ENCODE results near the gene ZNF423. TPM values are rescaled to one million over a fixed set of nuclear protein-coding genes. Genes with fewer than 3 reads are reported as not detected.

Gene ZNF423
- total and polyA plus RNA-seq, 2 experiments from 2014 or later, result 0.43 to 0.49 TPM

- TF ChIP-seq EZH2 (IDR thresholded peaks at IDR 0.05; ENCODE audit: insufficient read depth, poor library complexity, severe bottlenecking), result no peak
- no peak for TF ChIP-seq EZH2phosphoT487 (IDR thresholded peaks at IDR 0.05; ENCODE audit: insufficient read depth, low read depth)
- H3K27me3 ChIP-seq (replicated peaks; ENCODE audit: insufficient read depth), result no peaks in the 10 kb centered on the region
- no peak overlapping the region for H3K9ac ChIP-seq
- H3K4me1 ChIP-seq (ENCODE audit: insufficient read depth), result no peaks in the 10 kb centered on the region
- 21 to 30% methylated on average over 4 of the region's 4 CpGs for WGBS, 2 experiments (ENCODE audit: low coverage in 1 of 2, low lambda C conversion rate in 2 of 2, missing lambda C conversion rate in 2 of 2)
- H3K9me3 ChIP-seq (ENCODE audit: low read depth), result no peaks in the 10 kb centered on the region
- H2AFZ ChIP-seq, result no peak overlapping the region
- no peaks in the 10 kb centered on the region for H3F3A ChIP-seq (ENCODE audit: insufficient read depth)
- no peak overlapping the region for H3K27ac ChIP-seq
- H3K4me2 ChIP-seq (ENCODE audit: unreplicated experiment), result no peak overlapping the region
- no peak overlapping the region for H3K4me3 ChIP-seq
- no peak for DNase-seq
- no peaks in the 10 kb centered on the region for H3K36me3 ChIP-seq (ENCODE audit: low read depth)
- H4K20me1 ChIP-seq (ENCODE audit: insufficient read depth), result no peaks in the 10 kb centered on the region
- H3K79me2 ChIP-seq (ENCODE audit: insufficient read depth), result no peaks in the 10 kb centered on the region
- in situ Hi-C loops (cut with MboI), result no loop called here
- no peaks in the 10 kb centered on the region for H3K9me2 ChIP-seq (ENCODE audit: insufficient read depth)
Observed at GRCh38 chr16:49539758-49540157, 316.2 kb downstream of the ZNF423 start.

- Histone ChIP-seq H3K4me3 (no peak overlapping the region), H3K4me1 (ENCODE audit: insufficient read depth) (no peaks in the 10 kb centered on the region), H3F3A (ENCODE audit: insufficient read depth) (no peaks in the 10 kb centered on the region), H3K9me2 (ENCODE audit: insufficient read depth) (no peaks in the 10 kb centered on the region), H4K20me1 (ENCODE audit: insufficient read depth) (no peaks in the 10 kb centered on the region), H2AFZ (no peak overlapping the region), H3K4me2 (ENCODE audit: unreplicated experiment) (no peak overlapping the region), H3K27ac (no peak overlapping the region), H3K9ac (no peak overlapping the region), H3K36me3 (ENCODE audit: low read depth) (no peaks in the 10 kb centered on the region), H3K9me3 (ENCODE audit: low read depth) (no peaks in the 10 kb centered on the region), H3K27me3 (replicated peaks; ENCODE audit: insufficient read depth) (no peaks in the 10 kb centered on the region), H3K79me2 (ENCODE audit: insufficient read depth) (no peaks in the 10 kb centered on the region)
- in situ Hi-C loops (cut with MboI), result no loop called here
- DNase-seq, result no peak
- TF ChIP-seq EZH2 (IDR thresholded peaks at IDR 0.05; ENCODE audit: insufficient read depth, poor library complexity, severe bottlenecking) (no peak), EZH2phosphoT487 (IDR thresholded peaks at IDR 0.05; ENCODE audit: insufficient read depth, low read depth) (no peak)
- WGBS, 2 experiments (ENCODE audit: low coverage in 1 of 2, low lambda C conversion rate in 2 of 2, missing lambda C conversion rate in 2 of 2), result 66 to 70% methylated on average over 7 of the region's 7 CpGs
Observed at GRCh38 chr16:49537924-49538459, 317.9 kb downstream of the ZNF423 start.

GRCh38 chr16:49534901-49535610 lies 320.9 kb downstream of the ZNF423 start:
- Histone ChIP-seq H3F3A (ENCODE audit: insufficient read depth) (no peaks in the 10 kb centered on the region), H3K9me3 (ENCODE audit: low read depth) (no peaks in the 10 kb centered on the region), H2AFZ (no peak overlapping the region), H4K20me1 (ENCODE audit: insufficient read depth) (no peaks in the 10 kb centered on the region), H3K4me3 (no peak overlapping the region), H3K36me3 (ENCODE audit: low read depth) (no peaks in the 10 kb centered on the region), H3K79me2 (ENCODE audit: insufficient read depth) (no peaks in the 10 kb centered on the region), H3K27ac (no peak overlapping the region), H3K9me2 (ENCODE audit: insufficient read depth) (no peaks in the 10 kb centered on the region), H3K9ac (no peak overlapping the region), H3K4me2 (ENCODE audit: unreplicated experiment) (no peak overlapping the region), H3K27me3 (replicated peaks; ENCODE audit: insufficient read depth) (peaks cover 5% of the 10 kb centered on the region; the same call in 1 of the 2 replicates), H3K4me1 (ENCODE audit: insufficient read depth) (no peaks in the 10 kb centered on the region)
- 66 to 67% methylated on average over 13 of the region's 13 CpGs for WGBS, 2 experiments (ENCODE audit: low coverage in 1 of 2, low lambda C conversion rate in 2 of 2, missing lambda C conversion rate in 2 of 2)
- TF ChIP-seq EZH2 (IDR thresholded peaks at IDR 0.05; ENCODE audit: insufficient read depth, poor library complexity, severe bottlenecking) (no peak), EZH2phosphoT487 (IDR thresholded peaks at IDR 0.05; ENCODE audit: insufficient read depth, low read depth) (no peak)
- DNase-seq, result no peak
- in situ Hi-C loops (cut with MboI), result no loop called here

- Histone ChIP-seq H3K9me3 (ENCODE audit: low read depth) (no peaks in the 10 kb centered on the region), H3K9me2 (ENCODE audit: insufficient read depth) (no peaks in the 10 kb centered on the region), H2AFZ (no peak overlapping the region), H3K9ac (no peak overlapping the region), H3K27me3 (replicated peaks; ENCODE audit: insufficient read depth) (peaks cover 5% of the 10 kb centered on the region; the same call in 1 of the 2 replicates), H3K4me2 (ENCODE audit: unreplicated experiment) (no peak overlapping the region), H4K20me1 (ENCODE audit: insufficient read depth) (no peaks in the 10 kb centered on the region), H3F3A (ENCODE audit: insufficient read depth) (no peaks in the 10 kb centered on the region), H3K4me3 (no peak overlapping the region), H3K4me1 (ENCODE audit: insufficient read depth) (no peaks in the 10 kb centered on the region), H3K36me3 (ENCODE audit: low read depth) (no peaks in the 10 kb centered on the region), H3K27ac (no peak overlapping the region), H3K79me2 (ENCODE audit: insufficient read depth) (no peaks in the 10 kb centered on the region)
- no peak for DNase-seq
- WGBS, 2 experiments (ENCODE audit: low coverage in 1 of 2, low lambda C conversion rate in 2 of 2, missing lambda C conversion rate in 2 of 2), result 81 to 85% methylated on average over 7 of the region's 7 CpGs
- in situ Hi-C loops (cut with MboI), result no loop called here
- TF ChIP-seq EZH2 (IDR thresholded peaks at IDR 0.05; ENCODE audit: insufficient read depth, poor library complexity, severe bottlenecking) (no peak), EZH2phosphoT487 (IDR thresholded peaks at IDR 0.05; ENCODE audit: insufficient read depth, low read depth) (no peak)
Observed at GRCh38 chr16:49533422-49533821, 322.5 kb downstream of the ZNF423 start.

Data from GM23248 (cell line).